ENCODE data around the gene TRMT10A.

Gene TRMT10A, protein sequence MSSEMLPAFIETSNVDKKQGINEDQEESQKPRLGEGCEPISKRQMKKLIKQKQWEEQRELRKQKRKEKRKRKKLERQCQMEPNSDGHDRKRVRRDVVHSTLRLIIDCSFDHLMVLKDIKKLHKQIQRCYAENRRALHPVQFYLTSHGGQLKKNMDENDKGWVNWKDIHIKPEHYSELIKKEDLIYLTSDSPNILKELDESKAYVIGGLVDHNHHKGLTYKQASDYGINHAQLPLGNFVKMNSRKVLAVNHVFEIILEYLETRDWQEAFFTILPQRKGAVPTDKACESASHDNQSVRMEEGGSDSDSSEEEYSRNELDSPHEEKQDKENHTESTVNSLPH

GRCh38 chr4:99563310-99564186, at the start of gene TRMT10A:
TSS of gene TRMT10A (minus strand) at chr4:99564039. CDS start at chr4:99559338, 4,701 bp downstream.
- Histone ChIP-seq H3K27me3 (ENCODE audit: control insufficient read depth, insufficient read depth, low read length) (no peaks in the 10 kb centered on the region), H3K4me3 (ENCODE audit: low read length) (peak within 1 kb of the TSS; percentile 94; the same call in 1 of the 2 replicates), H3K27ac (ENCODE audit: low read length) (no peak within 1 kb of the TSS), H3K4me1 (ENCODE audit: control insufficient read depth, insufficient read depth, low read length) (no peaks in the 10 kb centered on the region), H3K9me3 (ENCODE audit: control insufficient read depth, insufficient read depth, low read length) (no peaks in the 10 kb centered on the region), H3K36me3 (ENCODE audit: control insufficient read depth, insufficient read depth, low read length) (no peaks in the 10 kb centered on the region)
- no CpG with 5 or more reads among the region's 48 CpGs for WGBS (ENCODE audit: insufficient coverage, insufficient read length)
- DNase-seq (ENCODE audit: low read depth, low spot score), result peak; percentile 84

DNA sequence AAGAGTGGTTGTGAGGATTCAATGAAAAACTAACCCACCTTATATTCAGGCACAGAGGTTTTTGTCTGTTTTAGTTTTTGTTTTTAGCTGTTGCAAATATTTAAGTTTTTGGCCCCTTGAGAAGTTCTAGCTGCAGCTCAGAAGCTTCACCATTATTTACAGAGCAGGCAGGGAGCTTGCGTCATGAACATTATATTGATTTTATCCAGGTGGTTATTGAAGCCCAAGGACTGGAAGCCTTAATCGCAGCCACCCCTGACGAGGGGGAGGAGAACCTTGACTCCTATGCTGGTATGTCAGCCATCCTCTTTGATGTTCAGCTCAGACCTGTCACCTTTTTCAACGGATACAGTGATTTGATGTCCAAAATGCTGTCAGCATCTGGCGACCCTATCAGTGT, 48.9 kb upstream of the TRMT10A start:
- no peaks in the 10 kb centered on the region for H3K4me1 ChIP-seq (ENCODE audit: control insufficient read depth, insufficient read depth, low read length)
- H3K4me3 ChIP-seq (ENCODE audit: low read length), result no peak overlapping the region
- H3K27me3 ChIP-seq (ENCODE audit: control insufficient read depth, insufficient read depth, low read length), result no peaks in the 10 kb centered on the region
- DNase-seq (ENCODE audit: low read depth, low spot score), result no peak
- H3K36me3 ChIP-seq (ENCODE audit: control insufficient read depth, insufficient read depth, low read length), result no peaks in the 10 kb centered on the region
- H3K27ac ChIP-seq (ENCODE audit: low read length), result no peak overlapping the region
- no peaks in the 10 kb centered on the region for H3K9me3 ChIP-seq (ENCODE audit: control insufficient read depth, insufficient read depth, low read length)
- WGBS (ENCODE audit: insufficient coverage, insufficient read length), result no CpG with 5 or more reads among the region's 5 CpGs

DNA sequence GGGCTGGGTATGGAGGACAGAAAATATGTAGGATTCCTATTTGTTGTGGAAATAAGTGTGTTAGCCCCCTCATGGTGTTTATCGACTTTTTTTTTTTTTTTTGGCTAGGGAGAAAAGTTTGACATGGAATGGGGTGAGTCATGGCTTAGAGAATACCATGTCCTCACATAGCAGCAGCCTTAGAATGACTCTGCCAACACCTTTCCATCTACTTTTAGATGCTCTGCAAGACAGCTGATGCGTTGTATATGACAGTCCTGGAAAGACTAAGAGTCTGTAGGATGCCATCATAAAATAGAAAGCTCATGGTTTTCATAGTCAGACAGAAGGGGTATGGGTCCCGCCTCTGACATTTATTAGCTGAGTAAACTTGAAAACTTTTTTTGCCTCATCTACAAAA, 48.4 kb upstream of the TRMT10A start:
- H3K4me1 ChIP-seq (ENCODE audit: control insufficient read depth, insufficient read depth, low read length), result no peaks in the 10 kb centered on the region; the same call in 1 of the 2 replicates
- no peak for DNase-seq (ENCODE audit: low read depth, low spot score)
- H3K27me3 ChIP-seq (ENCODE audit: control insufficient read depth, insufficient read depth, low read length), result no peaks in the 10 kb centered on the region
- no peaks in the 10 kb centered on the region for H3K9me3 ChIP-seq (ENCODE audit: control insufficient read depth, insufficient read depth, low read length)
- no CpG with 5 or more reads among the region's 3 CpGs for WGBS (ENCODE audit: insufficient coverage, insufficient read length)
- H3K4me3 ChIP-seq (ENCODE audit: low read length), result no peak overlapping the region
- H3K36me3 ChIP-seq (ENCODE audit: control insufficient read depth, insufficient read depth, low read length), result no peaks in the 10 kb centered on the region
- no peak overlapping the region for H3K27ac ChIP-seq (ENCODE audit: low read length)

GRCh38 chr4:99610605-99611175, 46.9 kb upstream of the TRMT10A start:
- H3K36me3 ChIP-seq (ENCODE audit: control insufficient read depth, insufficient read depth, low read length), result no peaks in the 10 kb centered on the region
- no peak for DNase-seq (ENCODE audit: low read depth, low spot score)
- H3K4me3 ChIP-seq (ENCODE audit: low read length), result no peak overlapping the region
- no peaks in the 10 kb centered on the region for H3K9me3 ChIP-seq (ENCODE audit: control insufficient read depth, insufficient read depth, low read length)
- no peaks in the 10 kb centered on the region; the same call in 1 of the 2 replicates for H3K4me1 ChIP-seq (ENCODE audit: control insufficient read depth, insufficient read depth, low read length)
- no peak overlapping the region for H3K27ac ChIP-seq (ENCODE audit: low read length)
- no CpG with 5 or more reads among the region's 5 CpGs for WGBS (ENCODE audit: insufficient coverage, insufficient read length)
- H3K27me3 ChIP-seq (ENCODE audit: control insufficient read depth, insufficient read depth, low read length), result no peaks in the 10 kb centered on the region

DNA sequence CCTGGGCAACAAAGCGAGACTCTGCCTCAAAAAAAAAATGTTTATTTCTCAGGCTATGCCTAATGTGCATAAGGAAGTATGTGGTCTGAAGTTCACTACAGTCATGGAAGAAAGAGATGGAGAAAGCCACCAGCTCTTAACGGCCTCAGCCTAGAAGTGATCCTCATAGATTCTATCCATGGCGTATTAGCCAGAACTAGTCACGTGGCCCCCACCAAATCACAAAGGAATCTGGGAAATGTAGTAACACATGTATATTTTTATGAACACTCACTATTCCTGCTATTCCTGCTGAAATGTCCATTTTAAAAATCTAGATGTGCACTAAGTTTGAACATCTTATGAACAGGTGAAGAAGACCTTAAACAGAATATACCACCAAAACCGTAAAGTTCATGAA, 44.6 kb upstream of the TRMT10A start:
- Histone ChIP-seq H3K27me3 (ENCODE audit: control insufficient read depth, insufficient read depth, low read length) (no peaks in the 10 kb centered on the region), H3K36me3 (ENCODE audit: control insufficient read depth, insufficient read depth, low read length) (no peaks in the 10 kb centered on the region), H3K9me3 (ENCODE audit: control insufficient read depth, insufficient read depth, low read length) (no peaks in the 10 kb centered on the region), H3K4me3 (ENCODE audit: low read length) (no peak overlapping the region), H3K27ac (ENCODE audit: low read length) (no peak overlapping the region), H3K4me1 (ENCODE audit: control insufficient read depth, insufficient read depth, low read length) (no peaks in the 10 kb centered on the region; the same call in 1 of the 2 replicates)
- WGBS (ENCODE audit: insufficient coverage, insufficient read length), result no CpG with 5 or more reads among the region's 5 CpGs
- DNase-seq (ENCODE audit: low read depth, low spot score), result no peak

DNA sequence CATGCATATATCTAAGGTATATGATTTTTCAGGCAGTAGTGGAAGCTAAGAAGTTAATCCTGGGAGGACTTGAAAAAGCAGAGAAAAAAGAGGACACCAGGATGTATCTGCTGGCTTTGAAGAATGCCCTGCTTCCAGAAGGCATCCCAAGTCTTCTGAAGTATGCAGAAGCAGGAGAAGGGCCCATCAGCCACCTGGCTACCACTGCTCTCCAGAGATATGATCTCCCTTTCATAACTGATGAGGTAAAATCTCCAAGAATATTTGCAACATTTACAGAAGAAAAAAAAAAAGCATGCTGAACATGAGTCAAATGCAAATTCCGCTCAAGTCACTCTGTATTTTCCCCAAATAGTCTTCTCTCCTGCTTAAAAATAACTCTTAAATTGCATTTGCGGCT, 42.9 kb upstream of the TRMT10A start:
- WGBS (ENCODE audit: insufficient coverage, insufficient read length), result no CpG with 5 or more reads among the region's 2 CpGs
- no peaks in the 10 kb centered on the region; the same call in 1 of the 2 replicates for H3K4me1 ChIP-seq (ENCODE audit: control insufficient read depth, insufficient read depth, low read length)
- no peaks in the 10 kb centered on the region for H3K36me3 ChIP-seq (ENCODE audit: control insufficient read depth, insufficient read depth, low read length)
- DNase-seq (ENCODE audit: low read depth, low spot score), result no peak
- no peaks in the 10 kb centered on the region for H3K27me3 ChIP-seq (ENCODE audit: control insufficient read depth, insufficient read depth, low read length)
- no peak overlapping the region for H3K27ac ChIP-seq (ENCODE audit: low read length)
- H3K4me3 ChIP-seq (ENCODE audit: low read length), result no peak overlapping the region
- H3K9me3 ChIP-seq (ENCODE audit: control insufficient read depth, insufficient read depth, low read length), result no peaks in the 10 kb centered on the region

GRCh38 chr4:99594818-99595217, 31.0 kb upstream of the TRMT10A start:
- H3K4me3 ChIP-seq (ENCODE audit: low read length), result no peak overlapping the region
- H3K27me3 ChIP-seq (ENCODE audit: control insufficient read depth, insufficient read depth, low read length), result no peaks in the 10 kb centered on the region
- H3K36me3 ChIP-seq (ENCODE audit: control insufficient read depth, insufficient read depth, low read length), result no peaks in the 10 kb centered on the region
- H3K4me1 ChIP-seq (ENCODE audit: control insufficient read depth, insufficient read depth, low read length), result no peaks in the 10 kb centered on the region
- DNase-seq (ENCODE audit: low read depth, low spot score), result no peak
- no peaks in the 10 kb centered on the region for H3K9me3 ChIP-seq (ENCODE audit: control insufficient read depth, insufficient read depth, low read length)
- no peak overlapping the region for H3K27ac ChIP-seq (ENCODE audit: low read length)
- WGBS (ENCODE audit: insufficient coverage, insufficient read length), result no CpG with 5 or more reads among the region's 2 CpGs

- no peak overlapping the region for H3K4me3 ChIP-seq (ENCODE audit: low read length)
- WGBS (ENCODE audit: insufficient coverage, insufficient read length), result no CpG with 5 or more reads among the region's 4 CpGs
- H3K36me3 ChIP-seq (ENCODE audit: control insufficient read depth, insufficient read depth, low read length), result no peaks in the 10 kb centered on the region
- H3K27ac ChIP-seq (ENCODE audit: low read length), result no peak overlapping the region
- no peaks in the 10 kb centered on the region for H3K27me3 ChIP-seq (ENCODE audit: control insufficient read depth, insufficient read depth, low read length)
- DNase-seq (ENCODE audit: low read depth, low spot score), result no peak
- no peaks in the 10 kb centered on the region for H3K9me3 ChIP-seq (ENCODE audit: control insufficient read depth, insufficient read depth, low read length)
- no peaks in the 10 kb centered on the region for H3K4me1 ChIP-seq (ENCODE audit: control insufficient read depth, insufficient read depth, low read length)
These were observed 30.2 kb upstream of the TRMT10A start for GRCh38 chr4:99593781-99594641.

DNA sequence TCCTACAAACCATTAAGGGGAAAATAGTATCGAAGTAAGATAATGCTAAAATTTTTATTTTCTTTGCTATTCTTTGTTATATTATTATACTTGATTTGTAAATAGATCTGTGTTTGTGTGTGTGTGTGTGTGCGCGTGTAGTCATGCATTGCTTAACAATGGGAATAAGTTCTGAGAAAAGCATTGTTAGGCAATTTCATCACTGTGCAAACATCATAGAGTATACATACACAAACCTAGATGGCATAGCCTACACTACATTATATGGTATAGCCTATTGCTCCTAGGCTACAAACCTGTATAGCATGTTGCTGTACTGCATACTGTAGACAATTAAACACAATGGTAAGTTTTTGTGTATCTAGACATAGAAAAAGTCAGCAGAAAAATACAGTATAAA, 27.9 kb upstream of the TRMT10A start:
- no peak for DNase-seq (ENCODE audit: low read depth, low spot score)
- no CpG with 5 or more reads among the region's 3 CpGs for WGBS (ENCODE audit: insufficient coverage, insufficient read length)
- Histone ChIP-seq H3K4me1 (ENCODE audit: control insufficient read depth, insufficient read depth, low read length) (no peaks in the 10 kb centered on the region), H3K4me3 (ENCODE audit: low read length) (no peak overlapping the region), H3K36me3 (ENCODE audit: control insufficient read depth, insufficient read depth, low read length) (no peaks in the 10 kb centered on the region), H3K27me3 (ENCODE audit: control insufficient read depth, insufficient read depth, low read length) (no peaks in the 10 kb centered on the region), H3K9me3 (ENCODE audit: control insufficient read depth, insufficient read depth, low read length) (no peaks in the 10 kb centered on the region), H3K27ac (ENCODE audit: low read length) (no peak overlapping the region)

DNA sequence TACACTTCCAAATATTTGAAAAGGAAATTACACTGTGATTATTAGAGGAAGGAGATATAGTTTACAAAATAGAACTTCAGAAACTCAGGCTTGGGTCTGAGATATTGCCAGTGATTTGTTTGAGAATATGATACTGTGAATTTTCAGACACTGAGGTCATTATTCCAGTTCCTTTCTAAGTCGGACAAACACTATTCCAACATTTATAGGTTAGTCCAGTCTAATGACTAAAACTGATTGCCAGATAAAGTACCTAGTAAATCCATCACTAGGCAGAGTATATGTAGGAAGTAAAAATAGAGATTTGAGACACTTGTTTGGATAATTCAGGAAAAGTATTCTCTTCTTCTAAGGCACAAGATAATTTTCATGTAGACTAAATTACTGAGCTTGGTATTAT, 24.0 kb upstream of the TRMT10A start:
- Histone ChIP-seq H3K4me3 (ENCODE audit: low read length) (no peak overlapping the region), H3K4me1 (ENCODE audit: control insufficient read depth, insufficient read depth, low read length) (no peaks in the 10 kb centered on the region), H3K27me3 (ENCODE audit: control insufficient read depth, insufficient read depth, low read length) (no peaks in the 10 kb centered on the region), H3K9me3 (ENCODE audit: control insufficient read depth, insufficient read depth, low read length) (no peaks in the 10 kb centered on the region), H3K36me3 (ENCODE audit: control insufficient read depth, insufficient read depth, low read length) (no peaks in the 10 kb centered on the region), H3K27ac (ENCODE audit: low read length) (no peak overlapping the region)
- no CpG with 5 or more reads among the region's 1 CpG for WGBS (ENCODE audit: insufficient coverage, insufficient read length)
- no peak for DNase-seq (ENCODE audit: low read depth, low spot score)
